Testis (tissue), 3 donors: ENCODE measurements around the gene FAM3C. TPM values are rescaled to one million over a fixed set of nuclear protein-coding genes. Genes with fewer than 3 reads are reported as not detected.

Experiments used
- DNase-seq: peaks from one replicate; pipeline ENCODE4 v3.0.0-alpha.2; 2019
- H3K27ac ChIP-seq, 2 donors: fragments of 200-600 bp; sonication (generic); one replicate each; pipeline ENCODE4 v1.5.1; 2019
- H3K27me3 ChIP-seq: fragments of 200-600 bp; sonication (generic); one replicate; pipeline ENCODE4 v1.5.1; 2019
- H3K36me3 ChIP-seq: fragments of 200-600 bp; sonication (generic); one replicate; pipeline ENCODE4 v1.5.1; 2017; ENCODE audit warnings: low read depth; ENCODE audit errors: missing control alignments
- H3K4me1 ChIP-seq: fragments of 200-600 bp; sonication (generic); one replicate; pipeline ENCODE4 v1.5.1; 2019
- H3K4me3 ChIP-seq, 2 donors: fragments of 200-600 bp; sonication (generic); one replicate each; pipeline ENCODE4 v1.5.1; 2017 to 2019
- H3K9me3 ChIP-seq: fragments of 200-600 bp; sonication (generic); one replicate; pipeline ENCODE4 v1.5.1; 2017
- CTCF ChIP-seq, 3 experiments: fragments of 450-650 bp in 2 of 3; fragments of 200-600 bp in 1 of 3; sonication (generic) in 1 of 3; IDR thresholded peaks; one replicate each; pipeline ENCODE4 v1.5.1; 2016 to 2019; ENCODE audit warnings: antibody characterized with exemption in 3 of 3, mild to moderate bottlenecking in 2 of 3, moderate library complexity in 1 of 3
- POLR2A ChIP-seq: fragments of 450-650 bp; IDR thresholded peaks from one replicate; pipeline ENCODE4 v1.6.1; 2017; ENCODE audit warnings: antibody characterized with exemption, mild to moderate bottlenecking, moderate library complexity
- WGBS, 2 donors: methylation state at CpG; one replicate each; pipeline ENCODE4 v1.1.5; 2018; 5-methylcytosine and 5-hydroxymethylcytosine counted together
- intact Hi-C: fragments of 100-400 bp; cut with DNase I; formaldehyde crosslinking; loops from one replicate; pipeline ENCODE4 v1.15.1; 2023; ENCODE audit warnings: low total_unique reads
- polyA plus RNA-seq: library from polyadenylated mRNA; stranded (reverse); fragments of 350-450 nt; fragmentation: Illumina TruSeq; extraction: RNeasy Lipid Tissue Mini Kit (QIAGEN cat#74804); gene quantifications from one replicate; pipeline ENCODE4 v1.2.3, GENCODE V29; 2014; ENCODE audit warnings: low read depth, low replicate concordance; ENCODE audit not compliant: insufficient read depth
- total RNA-seq, 2 donors: library from RNA; depleted of rRNA; stranded (reverse); fragments of >200 nt; gene quantifications; one replicate each; pipeline ENCODE4 v1.2.3, GENCODE V29; 2016

The FAM3C gene
- total and polyA plus RNA-seq, 3 donors from 2014 or later = 31.8 to 50.7 (median 35.9) TPM

GRCh38 chr7:121307021-121307574 is 89.0 kb downstream of the FAM3C start:
- H3K27me3 ChIP-seq = no peaks in the 10 kb centered on the region
- H3K4me3 ChIP-seq = no peak overlapping the region
- intact Hi-C loops = no loop called here
- no peak for DNase-seq
- no peak for TF ChIP-seq POLR2A
- no peak for TF ChIP-seq CTCF (IDR thresholded peaks at IDR 0.05)
- no peaks in the 10 kb centered on the region for H3K36me3 ChIP-seq
- 71 to 74% methylated on average over 4 of the region's 4 CpGs for WGBS, 2 donors
- H3K9me3 ChIP-seq = no peaks in the 10 kb centered on the region
- H3K4me1 ChIP-seq = no peaks in the 10 kb centered on the region
- no peak overlapping the region for H3K27ac ChIP-seq

GRCh38 chr7:121306565-121306964 is 89.5 kb downstream of the FAM3C start:
- H3K27ac ChIP-seq = no peak overlapping the region
- no peak for DNase-seq
- TF ChIP-seq CTCF (IDR thresholded peaks at IDR 0.05) = no peak
- no peak for TF ChIP-seq POLR2A
- no peaks in the 10 kb centered on the region for H3K27me3 ChIP-seq
- H3K9me3 ChIP-seq = no peaks in the 10 kb centered on the region
- H3K36me3 ChIP-seq = no peaks in the 10 kb centered on the region
- intact Hi-C loops = no loop called here
- H3K4me1 ChIP-seq = no peaks in the 10 kb centered on the region
- no peak overlapping the region for H3K4me3 ChIP-seq
- 67 to 68% methylated on average over 3 of the region's 3 CpGs for WGBS, 2 donors

DNA sequence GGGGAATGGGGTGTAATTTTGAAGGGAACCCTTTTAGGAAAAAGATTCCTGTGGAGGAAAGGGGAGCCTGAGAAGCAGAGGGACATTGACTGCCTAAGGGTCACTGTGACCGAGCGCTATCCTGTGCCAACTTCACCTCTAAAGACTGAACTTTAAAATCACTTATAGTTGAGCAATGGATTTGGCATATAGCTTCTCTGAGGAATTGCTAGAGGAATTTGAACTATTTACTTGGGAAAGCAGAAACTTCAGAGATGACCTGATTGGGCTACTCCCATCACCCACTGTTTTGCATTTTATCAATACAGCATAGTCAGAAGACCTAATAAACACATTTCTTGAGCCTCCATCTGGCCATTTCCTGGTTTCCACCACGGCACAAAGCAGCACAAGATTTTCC is 91.0 kb downstream of the FAM3C start:
- no peak overlapping the region for H3K27ac ChIP-seq
- H3K27me3 ChIP-seq = no peaks in the 10 kb centered on the region
- H3K9me3 ChIP-seq = no peaks in the 10 kb centered on the region
- H3K36me3 ChIP-seq = no peaks in the 10 kb centered on the region
- WGBS, 2 donors = 84 to 86% methylated on average over 3 of the region's 3 CpGs
- H3K4me1 ChIP-seq = no peaks in the 10 kb centered on the region
- intact Hi-C loops = no loop called here
- no peak overlapping the region for H3K4me3 ChIP-seq
- TF ChIP-seq CTCF (IDR thresholded peaks at IDR 0.05) (no peak), POLR2A (no peak)
- no peak for DNase-seq

- TF ChIP-seq CTCF (IDR thresholded peaks at IDR 0.05) (no peak), POLR2A (no peak)
- Histone ChIP-seq H3K27me3 (no peaks in the 10 kb centered on the region), H3K36me3 (no peaks in the 10 kb centered on the region), H3K9me3 (no peaks in the 10 kb centered on the region), H3K27ac (no peak overlapping the region), H3K4me3 (no peak overlapping the region), H3K4me1 (no peaks in the 10 kb centered on the region)
- no peak for DNase-seq
- 91 to 100% methylated on average over 1 of the region's 1 CpG for WGBS, 2 donors
- intact Hi-C loops = no loop called here
These were observed 91.9 kb downstream of the FAM3C start for GRCh38 chr7:121304102-121304658.
